WTC11 (cell line): ENCODE data around the gene SCYGR8. TPM values are rescaled to one million over a fixed set of nuclear protein-coding genes. Genes with fewer than 3 reads are reported as not detected.

Source experiments
- ATAC-seq: fragments of 200-7000 bp; cut with Tn5 transposase; 2 replicates; pipeline ENCODE4 v1.10.0; 2021; ENCODE audit warnings: mild to moderate bottlenecking, moderate library complexity
- CTCF ChIA-PET: fragments of 300-600 bp; sonication (Branson Sonifier 250); formaldehyde crosslinking; loops from one replicate; lab custom pipeline; 2021; ENCODE audit warnings: antibody characterized with exemption; lab: Charles Lee
- POLR2A ChIA-PET: fragments of 350-600 bp; sonication (Branson Sonifier 250); formaldehyde crosslinking; loops from one replicate; lab custom pipeline; 2021; ENCODE audit warnings: antibody characterized with exemption; lab: Charles Lee
- DNase-seq: peaks from one replicate; pipeline ENCODE4 v3.0.0; 2021; ENCODE audit warnings: low spot score
- H3K27ac Mint-ChIP-seq: 2 replicates; pipeline ENCODE4 v1.8.0; 2021; ENCODE audit warnings: mixed read lengths
- H3K27me3 Mint-ChIP-seq: 2 replicates; pipeline ENCODE4 v1.8.0; 2021; ENCODE audit warnings: low read depth, mild to moderate bottlenecking, moderate library complexity, mixed read lengths
- H3K36me3 Mint-ChIP-seq: 2 replicates; pipeline ENCODE4 v1.8.0; 2021; ENCODE audit warnings: mixed read lengths
- H3K4me1 Mint-ChIP-seq: 2 replicates; pipeline ENCODE4 v1.8.0; 2022; ENCODE audit warnings: mixed read lengths
- H3K4me3 Mint-ChIP-seq: 2 replicates; pipeline ENCODE4 v1.8.0; 2021; ENCODE audit warnings: mild to moderate bottlenecking, moderate library complexity, mixed read lengths
- H3K9me3 Mint-ChIP-seq: 2 replicates; pipeline ENCODE4 v1.8.0; 2021; ENCODE audit warnings: mixed read lengths
- CREM ChIP-seq: sonication (generic); formaldehyde crosslinking; IDR thresholded peaks from 2 replicates; pipeline ENCODE4 v1.8.1; 2022; ENCODE audit warnings: mild to moderate bottlenecking, missing genetic modification reagents, moderate library complexity
- ELF4 ChIP-seq: sonication (generic); formaldehyde crosslinking; IDR thresholded peaks from 2 replicates; pipeline ENCODE4 v1.8.1; 2022; ENCODE audit warnings: low read depth, mild to moderate bottlenecking, moderate library complexity, missing genetic modification reagents
- EMX1 ChIP-seq: fragments of 250-450 bp; sonication (Bioruptor Pico); IDR thresholded peaks from 2 replicates; pipeline ENCODE4 v1.8.0; 2021; ENCODE audit warnings: mild to moderate bottlenecking
- FOXP1 ChIP-seq: sonication (generic); formaldehyde crosslinking; IDR thresholded peaks from 2 replicates; pipeline ENCODE4 v1.8.0; 2022; ENCODE audit warnings: missing genetic modification reagents, mild to moderate bottlenecking, moderate library complexity, borderline replicate concordance
- GTF2I ChIP-seq: fragments of 250-450 bp; sonication (Bioruptor Pico); conservative IDR thresholded peaks from 2 replicates; pipeline ENCODE4 v1.4.0; 2021; ENCODE audit warnings: mild to moderate bottlenecking
- HMGA2 ChIP-seq: fragments of 250-450 bp; sonication (Bioruptor Pico); IDR thresholded peaks from 2 replicates; pipeline ENCODE4 v1.4.0; 2021; ENCODE audit warnings: mild to moderate bottlenecking, moderate library complexity
- MYBL2 ChIP-seq: sonication (generic); formaldehyde crosslinking; IDR thresholded peaks from 2 replicates; pipeline ENCODE4 v1.8.1; 2023; ENCODE audit warnings: mild to moderate bottlenecking, moderate library complexity, missing genetic modification reagents
- NFE2L1 ChIP-seq: sonication (generic); formaldehyde crosslinking; IDR thresholded peaks from 2 replicates; pipeline ENCODE4 v1.8.1; 2023; ENCODE audit warnings: missing genetic modification reagents
- OVOL2 ChIP-seq: fragments of 250-450 bp; sonication (Bioruptor Pico); IDR thresholded peaks from 2 replicates; pipeline ENCODE4 v1.9.0; 2021; ENCODE audit warnings: mild to moderate bottlenecking, borderline replicate concordance
- PRRX2 ChIP-seq: fragments of 250-450 bp; sonication (Bioruptor Pico); IDR thresholded peaks from 2 replicates; pipeline ENCODE4 v1.8.0; 2021; ENCODE audit warnings: mild to moderate bottlenecking
- SMAD3 ChIP-seq: sonication (generic); formaldehyde crosslinking; IDR thresholded peaks from 2 replicates; pipeline ENCODE4 v1.8.0; 2022; ENCODE audit warnings: missing genetic modification reagents, mild to moderate bottlenecking, borderline replicate concordance
- SMAD4 ChIP-seq: sonication (generic); formaldehyde crosslinking; IDR thresholded peaks from 2 replicates; pipeline ENCODE4 v1.8.0; 2022; ENCODE audit warnings: mild to moderate bottlenecking, missing genetic modification reagents
- SOX15 ChIP-seq: fragments of 250-450 bp; sonication (Bioruptor Pico); IDR thresholded peaks from 2 replicates; pipeline ENCODE4 v1.9.0; 2021; ENCODE audit warnings: mild to moderate bottlenecking
- SP1 ChIP-seq: sonication (generic); formaldehyde crosslinking; conservative IDR thresholded peaks from 2 replicates; pipeline ENCODE4 v1.8.1; 2022; ENCODE audit warnings: missing genetic modification reagents
- ZNF232 ChIP-seq: sonication (generic); formaldehyde crosslinking; IDR thresholded peaks from 2 replicates; pipeline ENCODE4 v1.8.0; 2022; ENCODE audit warnings: mild to moderate bottlenecking, missing genetic modification reagents
- ZNF396 ChIP-seq: fragments of 250-450 bp; sonication (Bioruptor Pico); IDR thresholded peaks from 2 replicates; pipeline ENCODE4 v1.8.0; 2021; ENCODE audit warnings: mild to moderate bottlenecking, moderate library complexity, borderline replicate concordance
- total RNA-seq: library from RNA; stranded (reverse); gene quantifications from 3 replicates; pipeline ENCODE4 v1.2.3, GENCODE V29; 2021
- TF ChIP-seq, protein P1 (sequence below): sonication (generic); formaldehyde crosslinking; IDR thresholded peaks from 2 replicates; pipeline ENCODE4 v1.8.1; 2022; ENCODE audit warnings: mild to moderate bottlenecking, missing genetic modification reagents, moderate library complexity, borderline replicate concordance
- TF ChIP-seq, protein P2 (sequence below): sonication (generic); formaldehyde crosslinking; IDR thresholded peaks from 2 replicates; pipeline ENCODE4 v1.8.0; 2023; ENCODE audit warnings: missing genetic modification reagents
- TF ChIP-seq, protein P3 (sequence below): sonication (generic); formaldehyde crosslinking; IDR thresholded peaks from 2 replicates; pipeline ENCODE4 v1.8.0; 2022; ENCODE audit warnings: mild to moderate bottlenecking, missing genetic modification reagents
- TF ChIP-seq, protein P4 (sequence below): sonication (generic); formaldehyde crosslinking; IDR thresholded peaks from 2 replicates; pipeline ENCODE4 v1.8.1; 2023; ENCODE audit warnings: mild to moderate bottlenecking, moderate library complexity, missing genetic modification reagents
- TF ChIP-seq, protein P5 (sequence below): sonication (generic); formaldehyde crosslinking; conservative IDR thresholded peaks from 2 replicates; pipeline ENCODE4 v1.8.1; 2022; ENCODE audit warnings: mild to moderate bottlenecking, missing genetic modification reagents
- TF ChIP-seq, protein P6 (sequence below): sonication (generic); formaldehyde crosslinking; IDR thresholded peaks from 2 replicates; pipeline ENCODE4 v1.8.1; 2023; ENCODE audit warnings: mild to moderate bottlenecking, missing genetic modification reagents, moderate library complexity

The SCYGR8 gene
- total RNA-seq, 1 experiment from 2014 or later: not detected

DNA sequence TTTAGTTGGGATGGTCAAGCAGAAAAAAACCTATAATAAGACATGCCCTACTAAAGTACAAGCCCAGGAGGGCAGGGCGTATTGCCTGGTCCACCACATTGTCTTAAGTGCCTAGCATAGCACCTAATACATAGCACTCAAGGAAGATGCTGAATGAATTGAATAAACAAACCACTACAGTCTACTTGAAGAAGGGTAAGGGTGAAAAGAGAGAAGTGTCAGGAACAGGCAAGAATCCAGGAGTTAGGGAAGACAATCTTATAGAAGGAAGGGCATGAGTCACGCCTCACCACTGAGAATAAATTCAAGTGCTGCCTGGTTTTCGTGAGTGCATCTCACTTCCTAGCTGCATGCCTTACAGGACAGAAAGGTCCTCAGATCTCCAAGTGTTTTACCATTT is 41.7 kb upstream of the SCYGR8 start (continued):
- TF ChIP-seq, protein P1, sequence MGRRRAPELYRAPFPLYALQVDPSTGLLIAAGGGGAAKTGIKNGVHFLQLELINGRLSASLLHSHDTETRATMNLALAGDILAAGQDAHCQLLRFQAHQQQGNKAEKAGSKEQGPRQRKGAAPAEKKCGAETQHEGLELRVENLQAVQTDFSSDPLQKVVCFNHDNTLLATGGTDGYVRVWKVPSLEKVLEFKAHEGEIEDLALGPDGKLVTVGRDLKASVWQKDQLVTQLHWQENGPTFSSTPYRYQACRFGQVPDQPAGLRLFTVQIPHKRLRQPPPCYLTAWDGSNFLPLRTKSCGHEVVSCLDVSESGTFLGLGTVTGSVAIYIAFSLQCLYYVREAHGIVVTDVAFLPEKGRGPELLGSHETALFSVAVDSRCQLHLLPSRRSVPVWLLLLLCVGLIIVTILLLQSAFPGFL (CRISPR knock-in tag): no peak
- TF ChIP-seq SMAD4 (no peak), NFE2L1 (no peak), ZNF396 (CRISPR knock-in tag) (no peak)
- TF ChIP-seq, protein P2, sequence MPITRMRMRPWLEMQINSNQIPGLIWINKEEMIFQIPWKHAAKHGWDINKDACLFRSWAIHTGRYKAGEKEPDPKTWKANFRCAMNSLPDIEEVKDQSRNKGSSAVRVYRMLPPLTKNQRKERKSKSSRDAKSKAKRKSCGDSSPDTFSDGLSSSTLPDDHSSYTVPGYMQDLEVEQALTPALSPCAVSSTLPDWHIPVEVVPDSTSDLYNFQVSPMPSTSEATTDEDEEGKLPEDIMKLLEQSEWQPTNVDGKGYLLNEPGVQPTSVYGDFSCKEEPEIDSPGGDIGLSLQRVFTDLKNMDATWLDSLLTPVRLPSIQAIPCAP (CRISPR knock-in tag): no peak
- TF ChIP-seq, all 79 proteins: peak for 0

DNA sequence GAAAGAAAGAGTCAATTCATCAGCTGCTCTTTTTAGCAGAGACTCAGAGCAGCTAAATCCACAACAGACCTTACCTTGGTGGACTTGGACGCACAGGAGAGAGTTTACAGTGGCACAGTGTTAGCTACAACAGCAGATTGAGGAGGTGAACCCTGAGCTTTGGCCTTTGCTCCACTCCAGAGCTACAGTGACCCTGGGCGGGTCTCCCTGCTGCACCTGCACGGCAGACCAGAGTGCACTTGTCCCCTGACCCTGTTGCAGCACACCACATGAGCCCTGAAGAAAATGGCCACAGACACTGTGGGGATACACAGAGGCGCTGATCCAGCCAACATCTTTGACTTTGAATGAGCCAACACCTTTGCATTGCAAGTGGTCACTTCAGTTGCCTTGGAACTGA is 38.8 kb upstream of the SCYGR8 start:
- Mint-ChIP-seq H3K27me3 (no peaks in the 10 kb centered on the region), H3K4me1 (0 out of 2 replicates have a peak, but pooled peaks cover 3% of the 10 kb centered on the region), H3K9me3 (peaks cover 9% of the 10 kb centered on the region), H3K27ac (no peak overlapping the region), H3K36me3 (peaks cover 15% of the 10 kb centered on the region), H3K4me3 (no peak overlapping the region)
- no peak for DNase-seq
- TF ChIP-seq SP1 (CRISPR knock-in tag) (no peak), ZNF232 (CRISPR knock-in tag) (no peak), GTF2I (CRISPR knock-in tag) (no peak)
- TF ChIP-seq, protein P3, sequence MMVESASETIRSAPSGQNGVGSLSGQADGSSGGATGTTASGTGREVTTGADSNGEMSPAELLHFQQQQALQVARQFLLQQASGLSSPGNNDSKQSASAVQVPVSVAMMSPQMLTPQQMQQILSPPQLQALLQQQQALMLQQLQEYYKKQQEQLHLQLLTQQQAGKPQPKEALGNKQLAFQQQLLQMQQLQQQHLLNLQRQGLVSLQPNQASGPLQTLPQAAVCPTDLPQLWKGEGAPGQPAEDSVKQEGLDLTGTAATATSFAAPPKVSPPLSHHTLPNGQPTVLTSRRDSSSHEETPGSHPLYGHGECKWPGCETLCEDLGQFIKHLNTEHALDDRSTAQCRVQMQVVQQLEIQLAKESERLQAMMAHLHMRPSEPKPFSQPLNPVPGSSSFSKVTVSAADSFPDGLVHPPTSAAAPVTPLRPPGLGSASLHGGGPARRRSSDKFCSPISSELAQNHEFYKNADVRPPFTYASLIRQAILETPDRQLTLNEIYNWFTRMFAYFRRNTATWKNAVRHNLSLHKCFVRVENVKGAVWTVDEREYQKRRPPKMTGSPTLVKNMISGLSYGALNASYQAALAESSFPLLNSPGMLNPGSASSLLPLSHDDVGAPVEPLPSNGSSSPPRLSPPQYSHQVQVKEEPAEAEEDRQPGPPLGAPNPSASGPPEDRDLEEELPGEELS (CRISPR knock-in tag): no peak
- TF ChIP-seq, protein P4, sequence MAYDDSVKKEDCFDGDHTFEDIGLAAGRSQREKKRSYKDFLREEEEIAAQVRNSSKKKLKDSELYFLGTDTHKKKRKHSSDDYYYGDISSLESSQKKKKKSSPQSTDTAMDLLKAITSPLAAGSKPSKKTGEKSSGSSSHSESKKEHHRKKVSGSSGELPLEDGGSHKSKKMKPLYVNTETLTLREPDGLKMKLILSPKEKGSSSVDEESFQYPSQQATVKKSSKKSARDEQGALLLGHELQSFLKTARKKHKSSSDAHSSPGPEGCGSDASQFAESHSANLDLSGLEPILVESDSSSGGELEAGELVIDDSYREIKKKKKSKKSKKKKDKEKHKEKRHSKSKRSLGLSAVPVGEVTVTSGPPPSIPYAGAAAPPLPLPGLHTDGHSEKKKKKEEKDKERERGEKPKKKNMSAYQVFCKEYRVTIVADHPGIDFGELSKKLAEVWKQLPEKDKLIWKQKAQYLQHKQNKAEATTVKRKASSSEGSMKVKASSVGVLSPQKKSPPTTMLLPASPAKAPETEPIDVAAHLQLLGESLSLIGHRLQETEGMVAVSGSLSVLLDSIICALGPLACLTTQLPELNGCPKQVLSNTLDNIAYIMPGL (CRISPR knock-in tag): no peak
- ChIA-PET CTCF (no interaction called here), POLR2A (no interaction called here)
- ATAC-seq: no peak

DNA sequence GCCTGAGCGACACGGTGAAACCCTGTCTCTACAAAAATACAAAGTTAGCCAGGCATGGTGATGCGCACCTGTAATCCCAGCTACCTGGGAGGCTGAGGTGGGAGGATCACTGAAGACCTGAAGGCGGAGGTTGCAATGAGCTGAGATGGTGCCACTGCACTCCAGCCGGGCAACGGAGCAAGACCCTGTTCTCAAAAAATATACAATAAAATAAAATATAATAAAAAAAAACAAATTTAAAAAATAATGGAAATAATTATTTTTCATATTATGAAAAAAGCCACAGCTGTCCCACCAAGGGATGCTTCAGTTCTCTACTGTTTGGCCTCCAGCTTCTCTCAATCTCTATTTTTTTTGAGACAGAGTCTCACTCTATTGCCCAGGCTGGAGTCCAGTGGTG is 38.3 kb upstream of the SCYGR8 start:
- ATAC-seq (no peak), DNase-seq (no peak)
- Mint-ChIP-seq H3K36me3 (peaks cover 11% of the 10 kb centered on the region), H3K27me3 (no peaks in the 10 kb centered on the region), H3K9me3 (peaks cover 6% of the 10 kb centered on the region), H3K27ac (no peak overlapping the region), H3K4me1 (0 out of 2 replicates have a peak, but pooled peaks cover 3% of the 10 kb centered on the region), H3K4me3 (no peak overlapping the region)
- TF ChIP-seq CREM (CRISPR knock-in tag) (no peak), HMGA2 (CRISPR knock-in tag) (peak; percentile 54)
- ChIA-PET POLR2A (no interaction called here), CTCF (no interaction called here)

DNA sequence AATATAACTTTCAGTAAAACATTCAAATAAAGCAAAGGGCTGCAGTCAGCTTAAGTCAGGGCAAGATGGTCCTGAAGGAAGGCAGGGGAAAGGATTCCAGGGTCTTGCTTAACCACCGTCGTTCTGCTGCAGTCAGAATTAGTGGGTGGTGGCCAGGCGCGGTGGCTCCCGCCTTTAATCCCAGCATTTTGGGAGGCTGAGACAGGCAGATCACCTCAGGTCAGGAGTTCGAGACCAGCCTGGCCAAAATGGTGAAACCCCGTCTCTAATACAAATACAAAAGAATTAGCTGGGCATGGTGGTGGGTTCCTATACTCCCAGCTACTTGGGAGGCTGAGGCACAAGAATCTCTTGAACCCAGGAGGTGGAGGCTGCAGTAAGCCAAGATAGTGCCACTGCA is 34.7 kb upstream of the SCYGR8 start:
- peaks cover 6% of the 10 kb centered on the region for H3K9me3 Mint-ChIP-seq
- no peak overlapping the region for H3K27ac Mint-ChIP-seq
- no peak for ATAC-seq
- peaks cover 10% of the 10 kb centered on the region for H3K4me1 Mint-ChIP-seq
- peaks cover 6% of the 10 kb centered on the region; the same call in 1 of the 2 replicates for H3K36me3 Mint-ChIP-seq
- no peaks in the 10 kb centered on the region for H3K27me3 Mint-ChIP-seq
- ChIA-PET POLR2A (no interaction called here), CTCF (interaction anchor here (1.0 kb wide), 1 partner anchor 55 kb away, joined by 3 read pairs; no protein-coding TSS in a partner anchor)
- DNase-seq: no peak
- no peak overlapping the region for H3K4me3 Mint-ChIP-seq
- TF ChIP-seq, protein P5, sequence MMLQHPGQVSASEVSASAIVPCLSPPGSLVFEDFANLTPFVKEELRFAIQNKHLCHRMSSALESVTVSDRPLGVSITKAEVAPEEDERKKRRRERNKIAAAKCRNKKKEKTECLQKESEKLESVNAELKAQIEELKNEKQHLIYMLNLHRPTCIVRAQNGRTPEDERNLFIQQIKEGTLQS (CRISPR knock-in tag): no peak
- TF ChIP-seq, protein P6, sequence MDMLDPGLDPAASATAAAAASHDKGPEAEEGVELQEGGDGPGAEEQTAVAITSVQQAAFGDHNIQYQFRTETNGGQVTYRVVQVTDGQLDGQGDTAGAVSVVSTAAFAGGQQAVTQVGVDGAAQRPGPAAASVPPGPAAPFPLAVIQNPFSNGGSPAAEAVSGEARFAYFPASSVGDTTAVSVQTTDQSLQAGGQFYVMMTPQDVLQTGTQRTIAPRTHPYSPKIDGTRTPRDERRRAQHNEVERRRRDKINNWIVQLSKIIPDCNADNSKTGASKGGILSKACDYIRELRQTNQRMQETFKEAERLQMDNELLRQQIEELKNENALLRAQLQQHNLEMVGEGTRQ (CRISPR knock-in tag): no peak
- TF ChIP-seq EMX1 (CRISPR knock-in tag): no peak
- no peak for TF ChIP-seq ELF4 (CRISPR knock-in tag)
- TF ChIP-seq HMGA2 (CRISPR knock-in tag): no peak
- no peak for TF ChIP-seq CREM (CRISPR knock-in tag)
- TF ChIP-seq SOX15 (CRISPR knock-in tag): no peak
- no peak for TF ChIP-seq SMAD4
- TF ChIP-seq FOXP1: no peak
- no peak for TF ChIP-seq MYBL2 (CRISPR knock-in tag)
- no peak for TF ChIP-seq SMAD3 (CRISPR knock-in tag)
- TF ChIP-seq OVOL2 (CRISPR knock-in tag): no peak
- no peak for TF ChIP-seq PRRX2
